ENCODE measurements around the gene EN2.

Gene EN2

GRCh38 chr7:155491812-155492211, 33.9 kb downstream of the EN2 start:
- no peak overlapping the region for H3K4me2 ChIP-seq (ENCODE audit: low read length)
- no peak overlapping the region for H3K9ac ChIP-seq (ENCODE audit: low read length)
- H3K27me3 ChIP-seq (ENCODE audit: insufficient read depth, low read length): peaks cover 3% of the 10 kb centered on the region
- no peak for DNase-seq
- peaks cover 6% of the 10 kb centered on the region for H3K9me3 ChIP-seq (ENCODE audit: insufficient read depth, low read depth, low read length)
- H4K8ac ChIP-seq (ENCODE audit: low read depth, low read length): no peak overlapping the region
- H3K79me2 ChIP-seq (ENCODE audit: control insufficient read depth, insufficient read depth, low read length, poor library complexity): no peaks in the 10 kb centered on the region
- no peaks in the 10 kb centered on the region for H3K79me1 ChIP-seq (ENCODE audit: low read length)
- no peak overlapping the region for H3K4ac ChIP-seq (ENCODE audit: low read depth, low read length)
- H2AK5ac ChIP-seq (ENCODE audit: low read length): no peak overlapping the region
- H3K4me3 ChIP-seq (ENCODE audit: low read depth, low read length): no peak overlapping the region
- no peak overlapping the region for H3K23ac ChIP-seq (ENCODE audit: low read length)
- H3K14ac ChIP-seq (ENCODE audit: low read length): no peak overlapping the region
- no peak overlapping the region for H4K12ac ChIP-seq (ENCODE audit: low read depth, low read length)
- H2AFZ ChIP-seq (ENCODE audit: insufficient read depth, low read length, poor library complexity): no peak overlapping the region
- peaks cover 12 to 13% of the 10 kb centered on the region in 2 experiments for H3K4me1 ChIP-seq (ENCODE audit: control insufficient read depth in 1 of 2, insufficient read depth in 2 of 2, low read length in 2 of 2)
- no peak overlapping the region for H2BK120ac ChIP-seq (ENCODE audit: insufficient read depth, low read length, poor library complexity)
- H4K91ac ChIP-seq (ENCODE audit: low read depth, low read length): no peak overlapping the region
- WGBS (ENCODE audit: extremely low coverage, insufficient coverage, insufficient read length): no CpG with 5 or more reads among the region's 11 CpGs
- no peaks in the 10 kb centered on the region for H3K36me3 ChIP-seq (ENCODE audit: control insufficient read depth in 1 of 2, insufficient read depth in 2 of 2, low read length in 2 of 2)
- H2BK5ac ChIP-seq (ENCODE audit: low read depth, low read length, poor library complexity): no peak overlapping the region
- no peak overlapping the region for H3K18ac ChIP-seq (ENCODE audit: low read length)
- H2BK12ac ChIP-seq (ENCODE audit: low read length): no peak overlapping the region
- no peak overlapping the region for H3K27ac ChIP-seq (ENCODE audit: low read depth, low read length)

GRCh38 chr7:155493744-155494538, 36.0 kb downstream of the EN2 start:
- H3K79me2 ChIP-seq (ENCODE audit: control insufficient read depth, insufficient read depth, low read length, poor library complexity): no peaks in the 10 kb centered on the region
- H4K12ac ChIP-seq (ENCODE audit: low read depth, low read length): no peak overlapping the region
- no peak overlapping the region for H3K23ac ChIP-seq (ENCODE audit: low read length)
- H3K27ac ChIP-seq (ENCODE audit: low read depth, low read length): no peak overlapping the region
- no peak overlapping the region for H4K8ac ChIP-seq (ENCODE audit: low read depth, low read length)
- peaks cover 12 to 13% of the 10 kb centered on the region in 2 experiments for H3K4me1 ChIP-seq (ENCODE audit: control insufficient read depth in 1 of 2, insufficient read depth in 2 of 2, low read length in 2 of 2)
- no peak for DNase-seq
- no peak overlapping the region for H2BK5ac ChIP-seq (ENCODE audit: low read depth, low read length, poor library complexity)
- no peak overlapping the region for H3K18ac ChIP-seq (ENCODE audit: low read length)
- no CpG with 5 or more reads among the region's 33 CpGs for WGBS (ENCODE audit: extremely low coverage, insufficient coverage, insufficient read length)
- H3K36me3 ChIP-seq (ENCODE audit: control insufficient read depth in 1 of 2, insufficient read depth in 2 of 2, low read length in 2 of 2): no peaks in the 10 kb centered on the region
- no peak overlapping the region for H4K91ac ChIP-seq (ENCODE audit: low read depth, low read length)
- no peak overlapping the region for H3K9ac ChIP-seq (ENCODE audit: low read length)
- H3K27me3 ChIP-seq (ENCODE audit: insufficient read depth, low read length): peaks cover 3% of the 10 kb centered on the region
- no peak overlapping the region for H2BK12ac ChIP-seq (ENCODE audit: low read length)
- no peak overlapping the region for H3K14ac ChIP-seq (ENCODE audit: low read length)
- H2BK120ac ChIP-seq (ENCODE audit: insufficient read depth, low read length, poor library complexity): no peak overlapping the region
- no peak overlapping the region for H3K4me3 ChIP-seq (ENCODE audit: low read depth, low read length)
- H3K4ac ChIP-seq (ENCODE audit: low read depth, low read length): no peak overlapping the region
- no peak overlapping the region for H2AFZ ChIP-seq (ENCODE audit: insufficient read depth, low read length, poor library complexity)
- no peaks in the 10 kb centered on the region for H3K79me1 ChIP-seq (ENCODE audit: low read length)
- H2AK5ac ChIP-seq (ENCODE audit: low read length): no peak overlapping the region
- peaks cover 6% of the 10 kb centered on the region for H3K9me3 ChIP-seq (ENCODE audit: insufficient read depth, low read depth, low read length)
- H3K4me2 ChIP-seq (ENCODE audit: low read length): no peak overlapping the region

GRCh38 chr7:155494551-155494950, 36.6 kb downstream of the EN2 start:
- Histone ChIP-seq H3K14ac (ENCODE audit: low read length) (no peak overlapping the region), H4K12ac (ENCODE audit: low read depth, low read length) (no peak overlapping the region), H3K4ac (ENCODE audit: low read depth, low read length) (no peak overlapping the region), H2BK12ac (ENCODE audit: low read length) (no peak overlapping the region), H3K27ac (ENCODE audit: low read depth, low read length) (no peak overlapping the region), H3K9ac (ENCODE audit: low read length) (no peak overlapping the region), H3K36me3 (ENCODE audit: control insufficient read depth in 1 of 2, insufficient read depth in 2 of 2, low read length in 2 of 2) (no peaks in the 10 kb centered on the region), H3K79me2 (ENCODE audit: control insufficient read depth, insufficient read depth, low read length, poor library complexity) (no peaks in the 10 kb centered on the region), H3K9me3 (ENCODE audit: insufficient read depth, low read depth, low read length) (peaks cover 6% of the 10 kb centered on the region), H2BK120ac (ENCODE audit: insufficient read depth, low read length, poor library complexity) (no peak overlapping the region), H3K4me2 (ENCODE audit: low read length) (no peak overlapping the region), H4K91ac (ENCODE audit: low read depth, low read length) (no peak overlapping the region), H3K79me1 (ENCODE audit: low read length) (no peaks in the 10 kb centered on the region), H3K23ac (ENCODE audit: low read length) (no peak overlapping the region), H3K4me3 (ENCODE audit: low read depth, low read length) (no peak overlapping the region), H3K18ac (ENCODE audit: low read length) (no peak overlapping the region), H4K8ac (ENCODE audit: low read depth, low read length) (no peak overlapping the region), H3K27me3 (ENCODE audit: insufficient read depth, low read length) (peaks cover 3% of the 10 kb centered on the region), H2AFZ (ENCODE audit: insufficient read depth, low read length, poor library complexity) (no peak overlapping the region), H2BK5ac (ENCODE audit: low read depth, low read length, poor library complexity) (no peak overlapping the region), H3K4me1 (ENCODE audit: control insufficient read depth in 1 of 2, insufficient read depth in 2 of 2, low read length in 2 of 2) (peaks cover 12 to 13% of the 10 kb centered on the region in 2 experiments), H2AK5ac (ENCODE audit: low read length) (no peak overlapping the region)
- no peak for DNase-seq
- no CpG with 5 or more reads among the region's 16 CpGs for WGBS (ENCODE audit: extremely low coverage, insufficient coverage, insufficient read length)

- H2BK12ac ChIP-seq (ENCODE audit: low read length): no peak overlapping the region
- no peak overlapping the region for H4K12ac ChIP-seq (ENCODE audit: low read depth, low read length)
- no peak overlapping the region for H3K4me2 ChIP-seq (ENCODE audit: low read length)
- H3K79me2 ChIP-seq (ENCODE audit: control insufficient read depth, insufficient read depth, low read length, poor library complexity): no peaks in the 10 kb centered on the region
- peaks cover 3% of the 10 kb centered on the region for H3K27me3 ChIP-seq (ENCODE audit: insufficient read depth, low read length)
- no peak overlapping the region for H2BK5ac ChIP-seq (ENCODE audit: low read depth, low read length, poor library complexity)
- no peak overlapping the region for H4K8ac ChIP-seq (ENCODE audit: low read depth, low read length)
- no peak overlapping the region for H3K4me3 ChIP-seq (ENCODE audit: low read depth, low read length)
- no peak overlapping the region for H3K9ac ChIP-seq (ENCODE audit: low read length)
- no peak overlapping the region for H3K18ac ChIP-seq (ENCODE audit: low read length)
- H3K14ac ChIP-seq (ENCODE audit: low read length): no peak overlapping the region
- H2AFZ ChIP-seq (ENCODE audit: insufficient read depth, low read length, poor library complexity): no peak overlapping the region
- peaks cover 8% of the 10 kb centered on the region in 2 experiments for H3K4me1 ChIP-seq (ENCODE audit: control insufficient read depth in 1 of 2, insufficient read depth in 2 of 2, low read length in 2 of 2)
- H2AK5ac ChIP-seq (ENCODE audit: low read length): no peak overlapping the region
- no CpG with 5 or more reads among the region's 13 CpGs for WGBS (ENCODE audit: extremely low coverage, insufficient coverage, insufficient read length)
- peaks cover 6% of the 10 kb centered on the region for H3K9me3 ChIP-seq (ENCODE audit: insufficient read depth, low read depth, low read length)
- H3K79me1 ChIP-seq (ENCODE audit: low read length): no peaks in the 10 kb centered on the region
- H4K91ac ChIP-seq (ENCODE audit: low read depth, low read length): no peak overlapping the region
- no peak overlapping the region for H3K23ac ChIP-seq (ENCODE audit: low read length)
- no peak overlapping the region for H2BK120ac ChIP-seq (ENCODE audit: insufficient read depth, low read length, poor library complexity)
- no peak for DNase-seq
- no peak overlapping the region for H3K27ac ChIP-seq (ENCODE audit: low read depth, low read length)
- H3K4ac ChIP-seq (ENCODE audit: low read depth, low read length): no peak overlapping the region
- no peaks in the 10 kb centered on the region for H3K36me3 ChIP-seq (ENCODE audit: control insufficient read depth in 1 of 2, insufficient read depth in 2 of 2, low read length in 2 of 2)
These were observed 37.7 kb downstream of the EN2 start for GRCh38 chr7:155495440-155496248.

Data from trophoblast cell (in vitro differentiated cells and primary cell).